Neural cell (in vitro differentiated cells): ENCODE measurements around the gene CES1. TPM values are rescaled to one million over a fixed set of nuclear protein-coding genes. Genes with fewer than 3 reads are reported as not detected.

Experiments
- H2AFZ ChIP-seq: fragments of 200-600, 300-800 bp; sonication (generic), shearing (Covaris generic); 2 replicates; pipeline ENCODE4 v1.6.0; 2014; ENCODE audit warnings: low read depth, mild to moderate bottlenecking, antibody characterized with exemption, low read length, moderate library complexity
- H3F3A ChIP-seq: fragments of 200-600 bp; shearing (Covaris generic); 2 replicates; pipeline ENCODE4 v1.6.1; 2016; ENCODE audit warnings: mild to moderate bottlenecking, moderate library complexity, mixed read lengths, antibody characterized with exemption, low read length; ENCODE audit not compliant: insufficient read depth, poor library complexity, severe bottlenecking
- H3K27ac ChIP-seq: fragments of 200-600, 300-800 bp; sonication (generic), shearing (Covaris generic); 2 replicates; pipeline ENCODE4 v1.5.1; 2014; ENCODE audit warnings: mild to moderate bottlenecking, low read length, moderate library complexity
- H3K27me3 ChIP-seq: fragments of 300-800, 200-600 bp; sonication (generic), shearing (Covaris generic); 2 replicates; pipeline ENCODE4 v1.6.0; 2014; ENCODE audit warnings: mild to moderate bottlenecking, low read depth, low read length, moderate library complexity; ENCODE audit not compliant: insufficient read depth
- H3K36me3 ChIP-seq: fragments of 300-800, 200-600 bp; sonication (generic), shearing (Covaris generic); 2 replicates; pipeline ENCODE4 v1.5.1; 2014; ENCODE audit warnings: mild to moderate bottlenecking, antibody characterized with exemption, low read length, moderate library complexity; ENCODE audit not compliant: insufficient read depth
- H3K4me2 ChIP-seq: fragments of 300-800, 200-600 bp; sonication (generic), shearing (Covaris generic); 2 replicates; pipeline ENCODE4 v1.6.0; 2014; ENCODE audit warnings: mild to moderate bottlenecking, low read length
- H3K4me3 ChIP-seq: fragments of 300-800, 200-600 bp; sonication (generic), shearing (Covaris generic); 2 replicates; pipeline ENCODE4 v1.5.1; 2014; ENCODE audit warnings: mild to moderate bottlenecking, low read length, moderate library complexity
- H3K79me2 ChIP-seq: fragments of 200-600 bp; shearing (Covaris generic); replicated peaks from 2 replicates; pipeline ENCODE4 v1.6.0; 2014; ENCODE audit warnings: mild to moderate bottlenecking, low read length, moderate library complexity; ENCODE audit not compliant: insufficient read depth
- H3K9ac ChIP-seq: fragments of 300-800, 200-600 bp; sonication (generic), shearing (Covaris generic); 2 replicates; pipeline ENCODE4 v1.6.1; 2016; ENCODE audit warnings: mild to moderate bottlenecking, low read length, mixed read lengths
- H3K9me2 ChIP-seq: fragments of 200-600 bp; shearing (Covaris generic); 2 replicates; pipeline ENCODE4 v1.6.1; 2016; ENCODE audit warnings: mild to moderate bottlenecking, low read length, mixed read lengths; ENCODE audit not compliant: insufficient read depth
- H3K9me3 ChIP-seq: fragments of 200-600, 300-800 bp; sonication (generic), shearing (Covaris generic); 2 replicates; pipeline ENCODE4 v1.6.1; 2016; ENCODE audit warnings: mild to moderate bottlenecking, mixed run types, low read length, moderate library complexity, mixed read lengths
- H4K20me1 ChIP-seq: fragments of 200-600 bp; shearing (Covaris generic); 2 replicates; pipeline ENCODE4 v1.6.1; 2016; ENCODE audit warnings: mild to moderate bottlenecking, mixed run types; ENCODE audit not compliant: insufficient read depth
- EP300 ChIP-seq: fragments of 450-650 bp; conservative IDR thresholded peaks from 2 replicates; pipeline ENCODE4 v1.6.1; 2014; ENCODE audit warnings: antibody characterized with exemption, mild to moderate bottlenecking, moderate library complexity; ENCODE audit not compliant: poor library complexity, severe bottlenecking
- EZH2 ChIP-seq: fragments of 200-600, 300-800 bp; shearing (Covaris generic), sonication (generic); IDR thresholded peaks from 2 replicates; pipeline ENCODE4 v1.6.1; 2014; ENCODE audit warnings: antibody characterized with exemption, low read length, borderline replicate concordance, mild to moderate bottlenecking; ENCODE audit not compliant: insufficient read depth, poor library complexity, severe bottlenecking
- MXI1 ChIP-seq: fragments of 450-650 bp; conservative IDR thresholded peaks from 2 replicates; pipeline ENCODE4 v1.6.1; 2014; ENCODE audit warnings: antibody characterized with exemption, mild to moderate bottlenecking; ENCODE audit not compliant: poor library complexity, severe bottlenecking
- POLR2AphosphoS5 ChIP-seq: IDR thresholded peaks from 2 replicates; pipeline ENCODE4 v1.6.1; 2012
- RAD21 ChIP-seq: fragments of 450-650 bp; conservative IDR thresholded peaks from 2 replicates; pipeline ENCODE4 v1.6.1; 2014; ENCODE audit warnings: antibody characterized with exemption, mild to moderate bottlenecking, moderate library complexity
- SMC3 ChIP-seq: fragments of 450-650 bp; conservative IDR thresholded peaks from 2 replicates; pipeline ENCODE4 v1.6.1; 2014; ENCODE audit warnings: antibody characterized with exemption, mild to moderate bottlenecking, moderate library complexity; ENCODE audit not compliant: poor library complexity
- TAF1 ChIP-seq: IDR thresholded peaks from 2 replicates; pipeline ENCODE4 v1.6.1; 2012; ENCODE audit warnings: low read depth
- polyA plus RNA-seq: library from polyadenylated mRNA; depleted of rRNA; stranded (reverse); fragments of >200 nt; gene quantifications from 2 replicates; pipeline ENCODE4 v1.2.3, GENCODE V29; 2014
- TF ChIP-seq, protein P1 (sequence below): IDR thresholded peaks from 2 replicates; pipeline ENCODE4 v1.6.1; 2012; ENCODE audit warnings: borderline replicate concordance
- TF ChIP-seq, protein P2 (sequence below): fragments of 450-650 bp; IDR thresholded peaks from 2 replicates; pipeline ENCODE4 v1.5.1; 2014; ENCODE audit warnings: antibody characterized with exemption, mild to moderate bottlenecking, moderate library complexity; ENCODE audit not compliant: poor library complexity, severe bottlenecking

CES1 gene
- polyA plus RNA-seq, 1 donor from 2014 or later: not detected

DNA sequence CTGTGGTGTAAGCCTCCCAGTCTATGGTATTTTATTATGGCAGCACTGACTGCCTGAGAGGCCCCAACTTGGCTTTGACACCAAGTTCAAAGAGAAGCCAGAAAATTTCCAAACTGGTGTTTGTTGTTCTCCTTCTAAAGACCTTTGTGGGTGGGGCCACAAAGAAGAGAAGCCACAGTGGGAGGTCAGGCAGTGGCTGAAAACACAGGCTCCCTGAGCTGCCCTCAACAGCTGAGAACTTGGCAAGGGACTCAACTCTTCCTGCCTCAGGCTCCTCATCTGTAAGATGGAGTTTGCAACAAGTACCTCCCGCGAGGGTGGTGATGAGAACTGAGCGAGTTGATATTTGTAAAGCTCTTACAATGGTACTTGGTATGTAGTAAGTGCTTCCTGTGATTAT, 24.1 kb upstream of the CES1 start:
- Histone ChIP-seq H2AFZ (no peak overlapping the region), H3K4me3 (no peak overlapping the region), H3K27ac (no peak overlapping the region), H3K9ac (no peak overlapping the region), H3K4me2 (no peak overlapping the region), H3K36me3 (no peaks in the 10 kb centered on the region), H3K27me3 (no peaks in the 10 kb centered on the region), H3K9me2 (no peaks in the 10 kb centered on the region), H4K20me1 (no peaks in the 10 kb centered on the region), H3K79me2 (no peaks in the 10 kb centered on the region), H3F3A (no peaks in the 10 kb centered on the region), H3K9me3 (no peaks in the 10 kb centered on the region)
- TF ChIP-seq EZH2: no peak
- TF ChIP-seq, protein P1, sequence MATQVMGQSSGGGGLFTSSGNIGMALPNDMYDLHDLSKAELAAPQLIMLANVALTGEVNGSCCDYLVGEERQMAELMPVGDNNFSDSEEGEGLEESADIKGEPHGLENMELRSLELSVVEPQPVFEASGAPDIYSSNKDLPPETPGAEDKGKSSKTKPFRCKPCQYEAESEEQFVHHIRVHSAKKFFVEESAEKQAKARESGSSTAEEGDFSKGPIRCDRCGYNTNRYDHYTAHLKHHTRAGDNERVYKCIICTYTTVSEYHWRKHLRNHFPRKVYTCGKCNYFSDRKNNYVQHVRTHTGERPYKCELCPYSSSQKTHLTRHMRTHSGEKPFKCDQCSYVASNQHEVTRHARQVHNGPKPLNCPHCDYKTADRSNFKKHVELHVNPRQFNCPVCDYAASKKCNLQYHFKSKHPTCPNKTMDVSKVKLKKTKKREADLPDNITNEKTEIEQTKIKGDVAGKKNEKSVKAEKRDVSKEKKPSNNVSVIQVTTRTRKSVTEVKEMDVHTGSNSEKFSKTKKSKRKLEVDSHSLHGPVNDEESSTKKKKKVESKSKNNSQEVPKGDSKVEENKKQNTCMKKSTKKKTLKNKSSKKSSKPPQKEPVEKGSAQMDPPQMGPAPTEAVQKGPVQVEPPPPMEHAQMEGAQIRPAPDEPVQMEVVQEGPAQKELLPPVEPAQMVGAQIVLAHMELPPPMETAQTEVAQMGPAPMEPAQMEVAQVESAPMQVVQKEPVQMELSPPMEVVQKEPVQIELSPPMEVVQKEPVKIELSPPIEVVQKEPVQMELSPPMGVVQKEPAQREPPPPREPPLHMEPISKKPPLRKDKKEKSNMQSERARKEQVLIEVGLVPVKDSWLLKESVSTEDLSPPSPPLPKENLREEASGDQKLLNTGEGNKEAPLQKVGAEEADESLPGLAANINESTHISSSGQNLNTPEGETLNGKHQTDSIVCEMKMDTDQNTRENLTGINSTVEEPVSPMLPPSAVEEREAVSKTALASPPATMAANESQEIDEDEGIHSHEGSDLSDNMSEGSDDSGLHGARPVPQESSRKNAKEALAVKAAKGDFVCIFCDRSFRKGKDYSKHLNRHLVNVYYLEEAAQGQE: no peak

DNA sequence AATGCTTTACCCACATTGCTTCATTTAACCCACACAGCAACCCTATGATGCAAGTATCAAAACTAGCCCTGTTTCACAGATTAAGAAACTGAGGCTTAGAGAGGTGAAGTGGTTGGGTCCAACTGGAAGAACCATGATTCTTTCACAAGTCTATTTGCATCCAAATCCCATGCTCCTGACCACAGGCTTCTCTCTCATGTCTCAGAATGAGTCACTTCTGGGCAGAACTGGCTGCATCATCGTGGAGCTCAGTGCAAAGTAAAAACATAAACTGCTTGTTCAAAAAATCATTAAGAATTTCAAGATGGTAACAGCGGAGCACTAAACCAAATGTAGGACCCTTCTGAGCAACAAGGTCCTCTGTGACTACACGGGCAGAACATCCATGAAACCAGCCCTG, 20.2 kb upstream of the CES1 start:
- Histone ChIP-seq H3K9ac (no peak overlapping the region), H3K4me2 (no peak overlapping the region)
- no peak for TF ChIP-seq MXI1
- TF ChIP-seq, protein P1: no peak
- no peak for TF ChIP-seq POLR2AphosphoS5
- no peak for TF ChIP-seq EP300
- TF ChIP-seq EZH2: no peak
- no peak for TF ChIP-seq RAD21
- no peak for TF ChIP-seq TAF1
- TF ChIP-seq SMC3: no peak
- TF ChIP-seq, protein P2, sequence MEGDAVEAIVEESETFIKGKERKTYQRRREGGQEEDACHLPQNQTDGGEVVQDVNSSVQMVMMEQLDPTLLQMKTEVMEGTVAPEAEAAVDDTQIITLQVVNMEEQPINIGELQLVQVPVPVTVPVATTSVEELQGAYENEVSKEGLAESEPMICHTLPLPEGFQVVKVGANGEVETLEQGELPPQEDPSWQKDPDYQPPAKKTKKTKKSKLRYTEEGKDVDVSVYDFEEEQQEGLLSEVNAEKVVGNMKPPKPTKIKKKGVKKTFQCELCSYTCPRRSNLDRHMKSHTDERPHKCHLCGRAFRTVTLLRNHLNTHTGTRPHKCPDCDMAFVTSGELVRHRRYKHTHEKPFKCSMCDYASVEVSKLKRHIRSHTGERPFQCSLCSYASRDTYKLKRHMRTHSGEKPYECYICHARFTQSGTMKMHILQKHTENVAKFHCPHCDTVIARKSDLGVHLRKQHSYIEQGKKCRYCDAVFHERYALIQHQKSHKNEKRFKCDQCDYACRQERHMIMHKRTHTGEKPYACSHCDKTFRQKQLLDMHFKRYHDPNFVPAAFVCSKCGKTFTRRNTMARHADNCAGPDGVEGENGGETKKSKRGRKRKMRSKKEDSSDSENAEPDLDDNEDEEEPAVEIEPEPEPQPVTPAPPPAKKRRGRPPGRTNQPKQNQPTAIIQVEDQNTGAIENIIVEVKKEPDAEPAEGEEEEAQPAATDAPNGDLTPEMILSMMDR: no peak

More for the DNA sequence above, 20.2 kb upstream of the CES1 start:
- H3K4me3 ChIP-seq: no peak overlapping the region
- no peaks in the 10 kb centered on the region for H3F3A ChIP-seq
- H4K20me1 ChIP-seq: no peaks in the 10 kb centered on the region
- no peaks in the 10 kb centered on the region for H3K27me3 ChIP-seq
- no peaks in the 10 kb centered on the region for H3K9me3 ChIP-seq
- no peak overlapping the region for H3K27ac ChIP-seq
- H3K79me2 ChIP-seq: no peaks in the 10 kb centered on the region
- H3K36me3 ChIP-seq: no peaks in the 10 kb centered on the region
- no peaks in the 10 kb centered on the region for H3K9me2 ChIP-seq
- no peak overlapping the region for H2AFZ ChIP-seq
